ENCODE measurements around the gene U2AF2. TPM values are rescaled to one million over a fixed set of nuclear protein-coding genes. Genes with fewer than 3 reads are reported as not detected.
"Not testable (repeated sequence)": the region's sequence is repeated elsewhere in the genome, so short reads cannot be mapped to it uniquely, and the experiment has no call there.

U2AF2 gene
- total RNA-seq, 1 experiment from 2014 or later = 183 TPM

GRCh38 chr19:55711719-55712118 is 56.9 kb downstream of the U2AF2 start:
- Histone ChIP-seq H3K9me3 (replicated peaks) (no peaks in the 10 kb centered on the region), H3K27ac (no peak overlapping the region), H3K36me3 (no peaks in the 10 kb centered on the region), H3K27me3 (replicated peaks) (0 out of 2 replicates have a peak, but pooled peaks cover 7% of the 10 kb centered on the region), H3K4me1 (replicated peaks) (no peaks in the 10 kb centered on the region), H3K4me3 (no peak overlapping the region)
- DNase-seq (ENCODE audit: low read depth in 1 of 2, low spot score in 2 of 2) = no peak

GRCh38 chr19:55712804-55713631 is 58.2 kb downstream of the U2AF2 start:
- Histone ChIP-seq H3K27ac (no peak overlapping the region), H3K4me1 (replicated peaks) (no peaks in the 10 kb centered on the region), H3K4me3 (no peak overlapping the region), H3K9me3 (replicated peaks) (no peaks in the 10 kb centered on the region), H3K36me3 (no peaks in the 10 kb centered on the region), H3K27me3 (replicated peaks) (0 out of 2 replicates have a peak, but pooled peaks cover 5% of the 10 kb centered on the region)
- no peak for DNase-seq (ENCODE audit: low read depth in 1 of 2, low spot score in 2 of 2)

GRCh38 chr19:55716531-55716930 is 61.7 kb downstream of the U2AF2 start:
- peaks cover 8% of the 10 kb centered on the region; the same call in 1 of the 2 replicates for H3K9me3 ChIP-seq (replicated peaks)
- no peaks in the 10 kb centered on the region for H3K4me1 ChIP-seq (replicated peaks)
- H3K27me3 ChIP-seq (replicated peaks) = no peaks in the 10 kb centered on the region
- DNase-seq (ENCODE audit: low read depth in 1 of 2, low spot score in 2 of 2) = no peak
- H3K36me3 ChIP-seq = no peaks in the 10 kb centered on the region
- no peak overlapping the region for H3K4me3 ChIP-seq
- no peak overlapping the region for H3K27ac ChIP-seq

- Histone ChIP-seq H3K27me3 (replicated peaks) (no peaks in the 10 kb centered on the region), H3K9me3 (replicated peaks) (peaks cover 8% of the 10 kb centered on the region; the same call in 1 of the 2 replicates), H3K27ac (no peak overlapping the region), H3K4me3 (no peak overlapping the region), H3K4me1 (replicated peaks) (no peaks in the 10 kb centered on the region), H3K36me3 (no peaks in the 10 kb centered on the region)
- no peak for DNase-seq (ENCODE audit: low read depth in 1 of 2, low spot score in 2 of 2)
Observed at GRCh38 chr19:55717251-55717650, 62.4 kb downstream of the U2AF2 start.

- DNase-seq (ENCODE audit: low read depth in 1 of 2, low spot score in 2 of 2); H3K4me1 ChIP-seq (replicated peaks); H3K36me3 ChIP-seq; H3K9me3 ChIP-seq (replicated peaks); H3K27me3 ChIP-seq (replicated peaks); H3K4me3 ChIP-seq; H3K27ac ChIP-seq: not testable (repeated sequence)
Observed at GRCh38 chr19:55717879-55718711, 63.3 kb downstream of the U2AF2 start.

- Histone ChIP-seq H3K27me3 (replicated peaks) (no peaks in the 10 kb centered on the region), H3K4me1 (replicated peaks) (no peaks in the 10 kb centered on the region), H3K4me3 (no peak overlapping the region), H3K27ac (no peak overlapping the region), H3K9me3 (replicated peaks) (peaks cover 8% of the 10 kb centered on the region; the same call in 1 of the 2 replicates), H3K36me3 (no peaks in the 10 kb centered on the region)
- no peak for DNase-seq (ENCODE audit: low read depth in 1 of 2, low spot score in 2 of 2)
Observed at GRCh38 chr19:55720214-55720746, 65.4 kb downstream of the U2AF2 start.

- DNase-seq (ENCODE audit: low read depth in 1 of 2, low spot score in 2 of 2) = no peak
- no peak overlapping the region for H3K4me3 ChIP-seq
- H3K9me3 ChIP-seq (replicated peaks) = peaks cover 8% of the 10 kb centered on the region; the same call in 1 of the 2 replicates
- no peaks in the 10 kb centered on the region for H3K36me3 ChIP-seq
- no peaks in the 10 kb centered on the region for H3K27me3 ChIP-seq (replicated peaks)
- H3K4me1 ChIP-seq (replicated peaks) = no peaks in the 10 kb centered on the region
- H3K27ac ChIP-seq = no peak overlapping the region
Observed at GRCh38 chr19:55720801-55721200, 66.0 kb downstream of the U2AF2 start.

GRCh38 chr19:55723491-55723890 is 68.7 kb downstream of the U2AF2 start:
- Histone ChIP-seq H3K4me1 (replicated peaks) (no peaks in the 10 kb centered on the region), H3K36me3 (no peaks in the 10 kb centered on the region), H3K27me3 (replicated peaks) (no peaks in the 10 kb centered on the region), H3K9me3 (replicated peaks) (peaks cover 8% of the 10 kb centered on the region; the same call in 1 of the 2 replicates), H3K27ac (no peak overlapping the region), H3K4me3 (no peak overlapping the region)
- DNase-seq (ENCODE audit: low read depth in 1 of 2, low spot score in 2 of 2) = no peak

Other genes starting within 250 kb of the U2AF2 start
- 509 and 518 TPM in 2 replicates for gene UBE2S, start 247.2 kb upstream of the U2AF2 start, total RNA-seq (2014; rRNA removed; shearing (Covaris generic))
- gene SHISA7, start 211.7 kb upstream of the U2AF2 start, total RNA-seq (2014; rRNA removed; shearing (Covaris generic)) = not detected in 2 replicates
- 71.7 and 97.3 TPM in 2 replicates for gene ISOC2, start 193.4 kb upstream of the U2AF2 start, total RNA-seq (2014; rRNA removed; shearing (Covaris generic))
- gene C19orf85, start 190.3 kb upstream of the U2AF2 start, total RNA-seq (2014; rRNA removed; shearing (Covaris generic)) = not detected in 2 replicates
- 1.1 and 4.1 TPM in 2 replicates for gene ZNF628, start 178.4 kb upstream of the U2AF2 start, total RNA-seq (2014; rRNA removed; shearing (Covaris generic))
- 10.9 and 12.1 TPM in 2 replicates for gene NAT14, start 169.8 kb upstream of the U2AF2 start, total RNA-seq (2014; rRNA removed; shearing (Covaris generic))
- not detected in 2 replicates for gene SSC5D, start 166.6 kb upstream of the U2AF2 start, total RNA-seq (2014; rRNA removed; shearing (Covaris generic))
- not detected in 2 replicates for gene SBK2, start 117.9 kb upstream of the U2AF2 start, total RNA-seq (2014; rRNA removed; shearing (Covaris generic))
- 0.32 TPM in 1 of 2 replicates, not detected in the other for gene SBK3, start 109.5 kb upstream of the U2AF2 start, total RNA-seq (2014; rRNA removed; shearing (Covaris generic))
- gene ZNF579, start 74.2 kb upstream of the U2AF2 start, total RNA-seq (2014; rRNA removed; shearing (Covaris generic)) = 7.2 and 12.7 TPM in 2 replicates
- 2.4 and 5.4 TPM in 2 replicates for gene FIZ1, start 55.5 kb upstream of the U2AF2 start, total RNA-seq (2014; rRNA removed; shearing (Covaris generic))
- gene ZNF524, start 54.7 kb upstream of the U2AF2 start, total RNA-seq (2014; rRNA removed; shearing (Covaris generic)) = 3.8 and 15.5 TPM in 2 replicates
- gene ZNF865, start 49.4 kb upstream of the U2AF2 start, total RNA-seq (2014; rRNA removed; shearing (Covaris generic)) = 0.63 and 1.4 TPM in 2 replicates
- gene ZNF784, start 30.5 kb upstream of the U2AF2 start, total RNA-seq (2014; rRNA removed; shearing (Covaris generic)) = 4.7 and 10.2 TPM in 2 replicates
- gene ZNF580, start 14.0 kb upstream of the U2AF2 start, total RNA-seq (2014; rRNA removed; shearing (Covaris generic)) = 6.5 and 6.9 TPM in 2 replicates
- gene ZNF581, start 11.4 kb upstream of the U2AF2 start, total RNA-seq (2014; rRNA removed; shearing (Covaris generic)) = 5.5 and 10.1 TPM in 2 replicates
- 3.5 and 6.0 TPM in 2 replicates for gene CCDC106, start 6.8 kb upstream of the U2AF2 start, total RNA-seq (2014; rRNA removed; shearing (Covaris generic))
- gene EPN1, start 20.2 kb downstream of the U2AF2 start, total RNA-seq (2014; rRNA removed; shearing (Covaris generic)) = 67.7 and 103 TPM in 2 replicates
- gene NLRP9, start 83.4 kb downstream of the U2AF2 start, total RNA-seq (2014; rRNA removed; shearing (Covaris generic)) = not detected in 2 replicates
- gene RFPL4A, start 104.1 kb downstream of the U2AF2 start, total RNA-seq (2014; rRNA removed; shearing (Covaris generic)) = not detected in 2 replicates
- not detected in 2 replicates for gene RFPL4AL1, start 114.1 kb downstream of the U2AF2 start, total RNA-seq (2014; rRNA removed; shearing (Covaris generic))
- gene NLRP11, start 177.0 kb downstream of the U2AF2 start, total RNA-seq (2014; rRNA removed; shearing (Covaris generic)) = not detected in 2 replicates
- gene NLRP4, start 181.5 kb downstream of the U2AF2 start, total RNA-seq (2014; rRNA removed; shearing (Covaris generic)) = not detected in 2 replicates